GM21576 (cell line): ENCODE data around the gene APOL3.
A peak's percentile ranks its signal among the peaks of the same experiment; 100 is the strongest.
"Not testable (repeated sequence)": the region's sequence is repeated elsewhere in the genome, so short reads cannot be mapped to it uniquely, and the experiment has no call there.

Experiments used
- ATAC-seq: cut with Tn5 transposase; IDR thresholded peaks from one replicate; pipeline ENCODE4 v1.9.1; 2021; ENCODE audit warnings: mild to moderate bottlenecking, moderate library complexity; ENCODE audit not compliant: unreplicated experiment

Gene APOL3

DNA sequence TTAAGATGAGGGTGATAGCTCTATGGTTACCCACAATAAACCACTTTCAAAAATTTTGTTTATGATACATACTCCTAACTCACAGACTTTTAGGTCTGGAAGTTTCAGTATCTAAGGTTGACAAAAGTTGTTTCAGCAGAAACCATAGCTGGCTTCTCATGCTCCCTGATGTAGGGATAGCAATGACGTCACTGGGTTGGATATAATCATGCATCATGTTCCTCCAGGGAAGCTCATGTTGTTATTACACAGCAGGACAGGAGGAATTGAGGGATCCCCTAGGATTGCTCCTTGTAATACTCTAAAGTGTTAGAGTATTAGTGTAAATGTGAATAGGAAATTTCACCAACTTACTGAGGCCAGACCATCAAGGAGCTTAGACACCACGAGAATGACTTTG, 23.6 kb downstream of the APOL3 start:
- ATAC-seq = no peak

DNA sequence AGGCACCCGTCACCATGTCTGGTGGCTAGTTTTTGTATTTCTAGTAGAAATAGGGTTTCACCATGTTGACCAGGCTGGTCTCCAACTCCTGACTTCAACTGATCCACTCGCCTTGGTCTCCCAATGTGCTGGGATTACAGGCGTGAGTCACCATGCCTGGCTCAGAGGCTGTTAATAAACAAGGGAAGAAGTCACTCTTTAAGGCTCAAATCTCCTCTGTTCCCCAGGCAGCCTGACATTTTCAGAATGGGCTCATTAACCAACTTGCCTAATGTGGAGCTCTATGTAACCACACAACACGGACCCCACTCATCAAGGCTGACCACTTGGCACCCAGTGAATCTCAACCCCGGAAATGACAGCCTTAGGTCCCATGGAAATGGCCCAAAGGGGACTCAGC, 24.1 kb downstream of the APOL3 start:
- no peak for ATAC-seq

DNA sequence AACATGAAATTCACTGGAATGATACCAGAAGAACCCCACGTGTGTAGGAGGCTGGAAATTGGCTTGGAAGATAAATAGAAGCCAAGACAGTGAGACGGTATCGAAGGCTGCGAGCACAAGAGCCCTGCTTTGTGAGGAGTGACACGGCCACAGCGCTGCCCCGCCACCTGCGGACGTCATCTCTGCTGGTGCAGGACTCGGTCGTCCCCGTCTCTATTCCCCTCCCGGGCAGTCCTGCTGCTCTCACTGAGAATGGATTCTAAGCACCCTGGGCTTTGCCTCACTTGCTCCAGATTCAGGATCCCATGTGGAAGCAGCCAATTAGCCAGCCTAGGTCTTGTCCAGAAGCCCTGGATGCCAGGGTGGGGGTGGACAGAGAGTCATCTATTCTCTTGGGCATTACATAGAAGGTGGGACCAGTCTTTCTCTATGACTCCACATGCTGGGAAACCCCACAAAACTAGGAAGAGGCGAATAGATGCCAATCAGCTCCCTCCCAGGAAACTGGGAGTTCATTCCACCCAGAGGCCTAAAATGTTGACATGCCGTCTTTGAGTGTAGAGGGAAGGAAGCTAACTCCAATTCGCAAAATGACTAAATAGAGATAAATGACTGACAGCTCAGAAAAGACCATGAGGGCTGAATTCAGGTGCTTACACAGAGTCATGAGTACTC, 25.1 kb downstream of the APOL3 start:
- no peak for ATAC-seq

DNA sequence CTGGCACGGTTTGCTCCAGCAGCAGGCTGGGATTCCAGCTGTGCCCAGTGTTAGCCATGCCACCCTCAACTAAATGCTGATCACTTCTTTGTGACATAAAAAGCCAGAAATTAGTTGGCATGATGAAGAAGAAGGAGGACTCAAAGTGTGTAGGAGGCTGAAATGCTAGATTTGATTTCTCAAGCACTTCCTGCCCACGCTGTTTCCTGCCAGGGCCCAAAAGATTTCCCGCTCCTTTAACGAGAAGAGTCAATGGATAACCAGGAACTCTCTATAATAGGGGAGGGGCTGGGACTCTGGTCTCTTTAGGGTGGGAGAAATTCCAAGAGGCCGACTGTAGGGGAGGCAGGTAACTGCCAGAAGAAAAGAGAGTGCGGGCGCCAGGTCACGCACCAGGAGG, 26.4 kb downstream of the APOL3 start:
- no peak for ATAC-seq

DNA sequence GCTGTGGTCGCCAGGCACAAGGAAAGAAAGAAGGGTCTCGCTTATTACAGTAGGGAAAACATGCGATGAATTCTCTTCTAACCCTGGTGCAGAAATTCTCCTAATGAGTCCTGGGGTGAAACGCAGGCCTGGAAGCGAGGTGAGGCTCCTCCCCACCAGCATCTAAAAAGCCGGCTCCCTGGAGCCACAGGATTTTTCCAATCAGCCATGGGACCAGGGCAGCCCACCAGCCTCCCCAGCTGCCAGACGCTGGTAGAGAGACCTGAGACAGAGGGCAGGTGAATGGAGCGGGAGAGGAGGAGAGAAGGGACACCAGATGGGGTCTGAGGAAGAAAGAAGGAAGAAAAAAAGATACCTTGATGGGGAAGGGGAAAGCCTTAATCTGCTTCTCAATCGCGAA, 28.6 kb downstream of the APOL3 start:
- no peak for ATAC-seq

DNA sequence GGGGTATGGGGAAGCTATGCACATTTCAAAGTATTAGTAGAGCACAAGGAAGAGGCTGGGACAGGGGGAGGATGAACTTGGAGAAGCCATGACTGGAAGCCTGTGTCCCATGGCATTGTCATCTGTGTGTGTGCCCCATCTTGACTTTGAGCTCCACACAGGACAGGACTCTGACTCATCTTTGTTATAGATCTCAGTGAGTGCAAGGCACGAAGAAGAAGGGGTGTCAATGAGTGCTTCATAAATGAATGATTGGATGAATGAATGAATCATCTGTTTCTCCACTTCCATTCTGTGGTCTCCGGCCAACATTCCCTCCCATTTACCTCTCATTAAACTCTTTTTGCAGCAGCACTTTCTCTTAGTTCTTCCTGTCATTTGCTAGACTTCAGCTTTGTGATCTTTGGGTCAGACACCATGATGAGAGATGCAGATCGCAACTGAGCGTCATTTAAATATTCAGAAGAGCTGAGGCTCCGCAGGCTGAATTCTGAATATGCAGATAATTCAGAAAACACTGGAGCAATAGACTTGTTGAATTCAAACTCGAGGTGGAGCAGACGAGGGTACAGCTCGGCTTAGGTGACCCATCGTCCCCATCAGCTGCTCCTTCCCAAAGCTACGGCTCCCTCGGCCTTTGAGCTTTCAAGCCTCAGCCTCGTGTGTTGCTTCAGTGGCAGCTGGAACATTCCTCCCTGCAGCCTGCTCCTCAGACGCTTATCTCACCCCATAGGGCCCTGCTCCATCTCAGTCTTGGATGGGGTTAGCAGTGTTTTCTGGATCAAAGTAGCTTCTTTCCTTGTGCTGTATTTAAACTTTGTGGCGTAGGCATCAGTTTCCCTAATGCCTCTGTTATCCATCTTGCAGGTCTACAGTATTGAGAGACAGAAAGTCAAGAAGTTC, 30.8 kb downstream of the APOL3 start:
- no peak for ATAC-seq

DNA sequence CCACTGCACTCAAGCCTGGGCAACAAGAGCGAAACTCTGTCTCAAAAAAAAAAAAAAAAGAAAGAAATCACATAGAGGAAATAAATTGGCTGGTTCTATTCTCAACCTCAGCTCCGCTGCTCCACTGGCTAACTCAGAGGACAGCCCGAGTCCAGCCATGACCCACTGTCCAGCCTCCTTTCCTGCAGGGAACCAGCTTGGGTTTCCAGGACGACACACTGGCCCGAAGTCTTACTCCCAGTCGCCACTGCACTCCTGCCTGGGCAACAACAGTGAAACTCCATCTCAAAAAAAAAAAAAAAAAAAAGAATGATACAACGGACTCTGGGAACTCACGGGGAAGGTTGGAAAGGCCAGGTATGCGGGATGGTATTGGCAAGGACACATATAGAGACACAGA, 31.5 kb downstream of the APOL3 start:
- ATAC-seq = no peak

GRCh38 chr22:36125994-36126531, 34.5 kb downstream of the APOL3 start:
- no peak for ATAC-seq

GRCh38 chr22:36125434-36125833, 35.1 kb downstream of the APOL3 start:
- ATAC-seq = no peak

- ATAC-seq = no peak
Observed at GRCh38 chr22:36124666-36125065, 35.9 kb downstream of the APOL3 start.

DNA sequence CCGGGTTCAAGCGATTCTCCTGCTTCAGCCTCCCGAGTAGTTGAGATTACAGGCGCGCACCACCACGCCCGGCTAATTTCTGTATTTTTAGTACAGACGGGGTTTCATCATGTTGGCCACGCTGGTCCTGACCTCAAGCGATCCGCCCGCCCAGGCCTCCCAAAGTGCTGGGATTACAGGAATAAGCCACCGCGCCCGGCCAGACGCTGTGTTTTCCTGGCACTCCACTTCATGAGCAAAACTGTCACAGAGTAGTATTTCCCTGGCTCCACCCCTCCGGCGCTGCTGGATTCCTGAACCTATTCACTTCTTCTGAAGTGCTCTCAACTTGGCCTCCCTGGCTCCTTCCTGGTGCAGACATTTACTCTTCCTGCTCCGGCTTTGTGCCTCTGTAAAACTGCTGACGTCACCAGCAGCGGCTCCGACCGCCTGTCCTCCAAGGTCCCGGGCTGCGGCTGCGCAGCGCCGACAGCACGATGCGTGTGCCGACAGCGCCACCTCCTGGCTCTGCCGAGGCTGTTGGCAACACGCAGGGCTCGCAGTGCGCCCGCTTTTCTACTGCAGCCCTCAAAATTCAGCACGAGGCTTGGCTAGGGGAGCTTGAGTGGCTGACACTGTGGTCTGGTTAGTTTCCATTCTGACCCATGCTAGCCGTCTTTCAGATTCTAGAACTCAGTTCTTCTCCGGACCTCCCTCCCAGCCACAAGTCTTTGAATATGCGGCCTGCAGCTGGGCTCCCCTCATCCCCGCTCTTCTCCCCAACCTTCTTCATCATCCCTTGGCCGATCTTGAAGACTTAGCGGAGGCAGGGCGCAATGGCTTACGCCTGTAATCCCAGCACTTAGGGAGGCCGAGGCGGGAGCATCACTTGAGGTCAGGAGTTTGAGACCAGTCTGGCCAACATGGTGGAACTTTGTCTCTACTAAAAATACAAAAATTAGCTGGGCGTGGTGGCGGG, 36.6 kb downstream of the APOL3 start:
- ATAC-seq = peak; percentile 63

DNA sequence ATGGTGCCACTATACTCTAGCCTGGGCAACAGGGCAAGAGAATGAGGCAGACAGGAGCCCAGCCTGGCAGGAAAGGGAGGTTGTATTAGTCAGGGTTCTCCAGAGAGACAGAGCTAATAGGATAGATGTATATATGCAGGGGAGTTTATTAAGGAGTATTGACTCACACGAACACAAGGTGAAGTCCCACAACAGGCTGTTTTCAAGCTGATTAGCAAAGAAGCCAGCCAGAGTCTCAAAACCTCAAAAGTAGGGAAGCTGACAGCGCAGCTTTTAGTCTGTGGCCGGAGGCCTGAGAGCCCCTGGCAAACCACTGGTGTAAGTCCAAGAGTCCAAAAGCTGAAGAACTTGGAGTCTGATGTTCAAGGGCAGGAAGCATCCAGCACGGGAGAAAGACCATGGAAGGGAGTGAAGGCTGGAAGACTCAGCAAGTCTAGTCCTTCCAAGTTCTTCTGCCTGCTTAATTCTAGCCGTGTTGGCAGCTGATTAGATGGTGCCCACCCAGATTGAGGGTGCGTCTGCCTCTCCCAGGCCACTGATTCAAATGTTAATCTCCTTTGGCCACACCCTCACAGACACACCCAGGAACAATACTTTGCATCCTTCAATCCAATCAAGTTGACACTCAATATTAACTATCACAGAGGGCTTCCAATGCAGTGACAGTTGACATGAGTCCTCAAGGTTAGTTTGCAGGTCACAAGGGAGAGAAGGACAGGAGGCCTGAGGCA, 39.8 kb downstream of the APOL3 start:
- not testable (repeated sequence) for ATAC-seq

GRCh38 chr22:36117053-36117554, 43.5 kb downstream of the APOL3 start:
- ATAC-seq = no peak

- ATAC-seq = no peak
Observed at GRCh38 chr22:36116127-36116526, 44.4 kb downstream of the APOL3 start.

- no peak for ATAC-seq
Observed at GRCh38 chr22:36113121-36113520, 47.4 kb downstream of the APOL3 start.

- ATAC-seq = no peak
Observed at GRCh38 chr22:36111316-36111715, 49.2 kb downstream of the APOL3 start.

DNA sequence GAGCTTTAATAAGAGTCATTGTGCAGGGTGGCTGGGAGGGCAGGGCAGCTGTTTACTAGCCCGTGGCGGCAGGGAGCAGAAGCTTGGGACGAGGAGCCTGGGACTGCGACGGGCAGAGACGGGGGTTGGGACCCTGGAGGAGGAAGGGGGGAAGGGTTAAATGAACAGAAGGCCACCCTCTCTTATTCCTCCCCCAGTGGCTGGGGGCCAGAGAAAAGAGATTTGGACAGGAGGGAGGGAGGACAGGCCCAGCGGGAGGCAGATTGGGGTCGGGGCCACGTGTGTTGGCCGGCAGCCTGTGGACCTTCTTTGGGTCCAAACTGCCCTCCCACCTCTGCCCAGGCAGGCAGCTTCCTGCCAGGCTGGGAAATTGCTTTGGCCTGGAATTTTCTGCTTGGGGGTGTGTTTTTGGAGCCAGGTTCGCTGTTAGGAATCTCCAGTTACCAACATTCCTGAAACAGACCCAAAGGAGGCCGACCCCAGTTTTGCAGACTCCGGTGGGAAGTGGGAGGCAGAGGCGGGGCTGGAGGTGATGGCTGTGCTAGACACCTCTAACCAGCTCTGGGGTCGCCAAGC, 50.2 kb downstream of the APOL3 start:
- no peak for ATAC-seq

DNA sequence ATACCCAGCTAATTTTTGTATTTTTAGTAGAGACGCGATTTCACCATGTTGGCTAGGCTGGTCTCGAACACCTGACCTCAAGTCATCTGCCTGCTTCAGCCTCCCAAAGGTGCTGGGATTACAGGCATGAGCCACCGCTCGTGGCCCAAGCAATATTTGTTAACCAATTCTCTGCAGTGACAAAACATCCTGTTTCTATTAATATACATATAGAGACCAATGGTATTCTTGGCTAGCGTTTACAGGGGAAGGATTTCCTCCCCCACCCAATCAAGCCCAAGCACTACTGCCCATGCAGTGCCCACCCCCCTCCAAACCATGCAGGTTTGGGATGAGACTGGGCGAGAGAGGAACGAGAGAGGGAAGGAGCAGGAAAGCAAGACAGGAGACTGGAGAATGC, 53.1 kb downstream of the APOL3 start:
- no peak for ATAC-seq

DNA sequence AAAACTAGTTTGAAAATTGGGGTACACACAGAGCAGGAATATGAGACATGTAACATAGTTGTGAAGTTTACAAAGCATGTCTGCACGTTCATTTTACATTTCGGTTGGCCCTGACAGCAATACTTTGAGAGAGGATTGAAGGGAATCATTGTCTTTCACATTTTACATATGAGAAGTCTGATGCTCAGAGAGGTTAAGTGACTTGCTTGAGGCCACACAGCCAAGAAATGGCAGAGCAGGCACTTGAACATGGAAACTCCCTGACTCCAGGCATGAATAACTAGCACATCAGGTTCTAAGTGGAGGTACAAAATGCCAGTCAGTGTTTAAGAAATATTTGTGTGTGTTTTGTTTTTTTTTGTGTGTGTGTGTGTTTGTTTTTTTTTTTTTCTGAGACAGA, 53.6 kb downstream of the APOL3 start:
- no peak for ATAC-seq

- ATAC-seq = no peak
Observed at GRCh38 chr22:36104988-36105387, 55.6 kb downstream of the APOL3 start.
